Globus pallidus (tissue), 1 donor: ENCODE results near the gene UBE2S.
A peak's percentile ranks its signal among the peaks of the same experiment; 100 is the strongest.
"Not testable (repeated sequence)": the region's sequence is repeated elsewhere in the genome, so short reads cannot be mapped to it uniquely, and the experiment has no call there.

Source experiments
- DNase-seq: peaks from one replicate; pipeline ENCODE4 v3.0.0-alpha.2; 2015; ENCODE audit warnings: low spot score

Gene UBE2S

DNA sequence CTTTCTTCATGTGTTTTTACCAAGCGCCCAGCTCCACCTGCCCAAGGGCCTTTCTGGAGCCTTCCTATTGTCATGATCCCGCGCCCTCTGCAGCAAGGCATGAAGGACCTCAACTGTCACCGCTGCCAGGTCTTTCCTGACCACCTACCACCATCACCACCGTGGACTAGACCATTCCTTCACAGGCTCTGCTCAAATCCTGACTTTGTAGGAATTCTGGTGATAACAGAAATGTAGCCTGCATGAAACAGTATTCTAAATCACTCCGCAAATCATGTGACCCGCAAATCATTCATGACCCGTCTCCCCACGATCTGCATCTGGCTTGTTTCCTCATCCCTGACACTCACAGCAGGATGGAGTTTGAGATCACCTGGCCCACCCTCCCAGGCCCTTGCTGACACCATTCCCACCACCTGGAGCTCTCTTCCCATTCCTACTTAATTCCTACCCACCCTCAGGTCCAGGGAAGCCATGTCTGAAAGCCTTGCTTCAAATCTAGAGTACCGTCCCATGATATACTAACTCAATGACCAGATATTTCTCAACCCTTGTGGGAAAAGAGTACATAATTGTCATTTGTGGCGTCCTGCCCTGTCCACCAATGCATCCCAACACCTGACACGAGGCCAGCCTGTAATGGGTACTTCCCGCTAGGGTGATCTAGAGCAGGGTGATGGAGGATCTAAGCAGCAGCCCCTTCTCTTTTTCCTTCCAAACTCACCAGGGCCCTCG, 1.3 kb downstream of the UBE2S start:
- DNase-seq = no peak

DNA sequence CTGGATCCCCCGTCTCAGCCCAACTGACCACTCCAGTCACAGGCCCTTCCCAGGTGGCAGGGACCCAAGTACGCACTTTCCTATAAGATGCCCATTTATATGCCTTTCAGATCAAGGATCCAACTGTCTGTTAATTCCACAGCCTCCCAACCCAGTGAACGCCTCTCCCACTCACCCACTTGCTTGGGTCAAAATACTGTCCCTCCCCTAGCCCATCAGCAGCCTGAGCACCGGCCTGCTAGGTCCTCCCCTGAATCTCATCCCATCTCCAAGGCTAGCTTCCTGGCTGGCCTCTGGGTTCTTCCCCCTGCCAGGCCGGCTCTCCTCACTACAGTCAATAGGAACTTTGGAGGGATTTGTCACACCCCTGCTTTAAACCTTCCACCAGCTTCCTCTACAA, 1.9 kb downstream of the UBE2S start:
- DNase-seq = no peak

DNA sequence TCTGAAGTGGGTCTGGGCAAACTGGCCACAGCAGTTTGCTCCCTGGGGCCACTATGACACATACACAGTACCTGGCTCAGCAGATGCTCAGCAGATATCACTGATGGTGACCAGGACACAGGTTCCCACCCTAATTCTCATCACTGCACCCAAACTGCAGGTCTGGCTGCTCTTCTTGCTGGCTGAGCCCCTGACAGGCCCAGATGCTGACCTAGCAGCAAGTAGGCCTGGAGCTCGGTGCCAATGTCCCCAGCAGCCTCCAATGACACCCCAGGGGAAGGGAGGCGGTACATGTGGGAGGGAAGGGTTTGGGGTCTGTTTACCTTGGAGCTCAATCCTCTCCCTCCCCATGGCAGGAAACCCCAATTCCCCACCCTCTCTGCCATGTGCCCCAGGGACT, 5.1 kb downstream of the UBE2S start:
- no peak for DNase-seq

- not testable (repeated sequence) for DNase-seq
These were observed 6.2 kb downstream of the UBE2S start for GRCh38 chr19:55401390-55401789.

DNA sequence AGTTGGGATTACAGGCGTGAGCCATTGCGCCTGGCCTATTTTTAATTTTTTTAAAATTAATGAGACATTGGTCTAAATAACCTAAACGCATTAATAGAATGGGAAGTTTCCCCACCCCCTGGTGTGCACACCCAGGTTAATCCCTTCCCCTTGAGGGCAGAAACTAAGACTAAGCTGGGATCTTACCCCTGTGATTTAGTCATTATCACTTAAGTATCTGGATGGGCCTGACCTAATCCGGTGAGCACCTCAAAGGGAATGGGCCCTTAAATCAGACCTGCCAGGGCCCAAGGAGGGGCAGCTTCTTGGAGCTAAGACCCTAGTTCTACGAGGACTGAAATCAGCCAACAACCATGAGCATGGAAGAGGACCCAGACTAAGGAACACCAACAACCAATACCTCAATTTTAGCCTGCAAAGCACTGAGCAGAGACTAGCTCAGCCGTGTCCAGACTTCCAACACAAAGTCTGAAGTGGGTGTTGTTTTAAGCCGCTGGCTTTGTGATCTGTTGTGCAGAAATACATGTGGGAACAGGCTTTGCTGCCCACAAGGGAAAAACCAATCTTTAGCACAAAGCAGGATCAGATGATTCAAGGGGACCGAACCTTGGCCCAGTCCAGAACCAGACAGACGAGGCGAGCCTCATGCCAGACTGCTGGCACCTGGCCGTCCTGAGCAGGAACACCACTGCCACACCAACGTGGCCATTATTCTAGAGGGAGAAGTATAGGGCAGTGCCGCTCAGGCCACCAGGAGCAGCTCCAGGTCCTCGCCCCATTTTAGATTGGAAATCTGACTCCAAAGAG, 7.1 kb downstream of the UBE2S start:
- no peak for DNase-seq

- no peak for DNase-seq
These were observed 9.2 kb downstream of the UBE2S start for GRCh38 chr19:55398200-55398925.

- DNase-seq = no peak
These were observed 14.5 kb downstream of the UBE2S start for GRCh38 chr19:55392820-55393761.

DNA sequence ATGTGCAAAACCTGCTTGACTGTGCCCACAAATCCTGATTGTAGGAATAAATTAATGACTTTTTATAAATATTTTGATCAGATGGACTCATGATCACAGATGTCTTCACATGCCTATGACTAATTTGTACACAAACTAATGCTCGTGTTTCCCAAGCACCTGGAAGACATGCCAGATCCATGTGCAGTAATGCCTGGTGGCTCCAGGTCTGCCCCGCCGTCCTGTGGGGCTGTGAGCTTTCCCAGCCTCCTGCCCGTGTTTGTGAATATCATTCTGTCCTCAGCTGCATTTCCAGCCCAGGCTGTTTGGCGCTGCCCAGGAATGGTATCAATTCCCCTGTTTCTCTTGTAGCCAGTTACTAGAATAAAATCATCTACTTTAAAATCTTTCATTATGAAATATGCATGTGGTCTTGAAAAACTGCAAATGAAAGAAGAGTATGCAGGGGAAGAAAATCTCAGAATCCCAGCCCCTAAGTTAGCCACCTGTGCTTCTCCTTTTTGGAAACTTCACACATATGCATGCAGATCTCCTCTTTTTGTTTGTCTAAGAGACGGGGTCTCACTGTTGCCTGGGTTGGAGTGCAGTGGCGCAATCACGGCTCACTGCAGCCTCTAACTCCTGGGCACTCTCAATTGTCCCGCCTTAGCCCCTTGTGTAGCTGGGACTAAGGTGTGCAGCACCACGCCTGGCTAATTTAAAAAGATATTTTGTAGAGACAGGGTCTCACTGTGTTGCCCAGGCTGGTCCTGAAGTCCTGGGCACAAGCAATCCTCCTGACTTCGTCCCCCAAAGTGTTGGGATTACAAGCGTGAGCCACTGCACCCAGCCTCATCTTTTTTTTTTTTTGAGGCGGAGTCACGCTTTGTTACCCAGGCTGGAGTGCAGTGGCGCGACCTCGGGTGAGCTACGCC, 15.6 kb downstream of the UBE2S start:
- DNase-seq = no peak

DNA sequence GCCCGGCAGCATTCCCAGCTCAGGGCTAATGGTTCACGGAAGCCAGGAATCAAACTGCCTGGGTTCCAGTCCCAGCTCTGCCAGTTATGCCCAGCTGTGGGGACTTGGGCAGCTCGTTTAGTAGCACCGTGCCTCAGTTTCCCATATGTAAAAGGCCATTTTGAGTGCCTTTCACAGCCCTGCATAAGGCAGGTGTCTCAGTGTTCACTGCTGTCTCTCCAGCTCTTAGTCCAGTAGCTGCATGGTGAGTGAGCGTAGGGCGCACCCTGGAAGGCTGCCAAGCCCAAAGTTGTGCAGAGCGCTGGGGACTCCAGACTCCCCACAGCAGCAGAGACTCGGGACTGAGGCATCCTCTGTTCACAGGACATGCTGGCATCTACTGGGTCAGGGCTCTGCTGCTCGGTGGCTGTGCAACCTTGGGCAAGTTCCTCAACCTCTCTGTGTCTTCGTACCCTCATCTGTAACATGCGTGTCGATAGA, 16.4 kb downstream of the UBE2S start:
- DNase-seq = no peak

GRCh38 chr19:55390461-55390880, 17.1 kb downstream of the UBE2S start:
- no peak for DNase-seq

- DNase-seq = no peak
These were observed 17.9 kb downstream of the UBE2S start for GRCh38 chr19:55389386-55390317.

DNA sequence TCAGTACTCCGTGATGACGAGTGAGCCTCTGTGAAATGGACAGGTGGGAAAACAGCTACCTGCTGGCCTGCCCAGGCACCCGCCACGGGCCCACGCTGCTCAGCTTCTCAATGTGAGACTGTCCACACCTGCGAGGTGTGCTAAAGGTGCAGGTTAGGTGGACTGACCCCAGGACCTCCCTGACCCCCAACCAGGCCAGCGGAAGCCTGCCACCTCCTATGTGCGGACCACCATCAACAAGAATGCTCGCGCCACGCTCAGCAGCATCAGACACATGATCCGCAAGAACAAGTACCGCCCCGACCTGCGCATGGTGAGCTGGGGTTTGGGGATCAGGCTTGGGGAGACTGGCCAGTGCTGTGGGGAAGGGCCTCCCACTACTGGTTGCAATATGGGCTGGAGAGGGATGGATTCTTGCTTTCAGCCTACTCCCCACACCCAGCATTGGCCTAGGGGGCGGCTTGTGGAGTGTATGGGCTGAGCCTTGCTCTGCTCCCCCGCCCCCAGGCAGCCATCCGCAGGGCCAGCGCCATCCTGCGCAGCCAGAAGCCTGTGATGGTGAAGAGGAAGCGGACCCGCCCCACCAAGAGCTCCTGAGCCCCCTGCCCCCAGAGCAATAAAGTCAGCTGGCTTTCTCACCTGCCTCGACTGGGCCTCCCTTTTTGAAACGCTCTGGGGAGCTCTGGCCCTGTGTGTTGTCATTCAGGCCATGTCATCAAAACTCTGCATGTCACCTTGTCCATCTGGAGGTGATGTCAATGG, 19.7 kb downstream of the UBE2S start:
- DNase-seq = no peak

DNA sequence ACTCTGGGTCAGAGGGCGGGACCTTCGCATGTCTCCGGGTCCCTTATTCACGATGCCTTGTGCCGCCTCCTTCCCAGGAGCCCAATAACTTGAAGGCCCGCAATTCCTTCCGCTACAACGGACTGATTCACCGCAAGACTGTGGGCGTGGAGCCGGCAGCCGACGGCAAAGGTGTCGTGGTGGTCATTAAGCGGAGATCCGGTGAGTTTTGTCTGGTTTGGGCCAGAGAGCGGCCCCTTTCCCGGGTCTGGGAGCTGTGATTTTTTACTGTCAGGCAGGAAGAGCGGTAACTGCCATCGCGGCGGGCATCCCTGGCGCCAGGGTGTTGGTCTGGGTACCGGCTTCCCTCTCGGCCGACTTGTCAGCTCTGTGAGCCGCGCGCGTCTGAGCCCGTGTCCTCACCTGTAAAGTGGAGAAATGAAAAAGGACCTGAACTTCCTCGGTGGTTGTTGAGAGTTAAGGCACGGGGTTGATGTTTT, 21.1 kb downstream of the UBE2S start:
- DNase-seq = no peak

DNA sequence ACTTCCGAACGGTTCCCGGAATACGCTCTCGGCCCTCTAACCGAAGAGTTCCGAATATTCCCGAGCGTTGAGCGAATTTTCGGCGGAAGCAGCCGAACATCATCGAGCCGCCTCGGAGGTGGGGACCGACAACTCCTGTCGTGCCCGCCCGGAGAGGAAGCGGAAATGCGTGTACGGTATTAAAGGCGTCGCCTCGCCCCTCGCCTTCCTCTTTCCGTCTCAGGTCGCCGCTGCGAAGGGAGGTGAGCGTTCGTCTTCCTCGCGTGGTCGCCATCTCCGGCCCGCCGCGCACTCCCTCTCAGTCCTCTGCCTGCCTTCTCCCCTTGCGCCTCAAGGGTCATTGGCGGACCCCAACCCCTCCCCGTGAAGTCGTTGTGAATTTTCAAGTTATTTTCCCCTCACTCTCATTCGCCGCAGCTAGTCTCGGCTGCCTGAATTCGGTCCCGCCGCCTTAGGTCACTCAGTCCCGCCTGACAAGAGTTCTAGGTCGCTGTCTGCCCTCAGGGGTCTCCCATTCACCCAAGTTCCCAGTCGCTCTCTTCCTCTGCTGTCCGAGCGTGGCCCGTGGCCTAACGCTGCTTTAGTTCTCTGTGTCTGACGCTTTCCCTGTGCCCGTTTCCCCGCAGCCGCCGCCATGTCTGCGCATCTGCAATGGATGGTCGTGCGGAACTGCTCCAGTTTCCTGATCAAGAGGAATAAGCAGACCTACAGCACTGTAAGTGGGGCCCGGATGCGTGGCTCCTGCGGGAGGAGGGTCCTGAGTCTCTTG, 21.7 kb downstream of the UBE2S start, which contains the start of gene RPL28:
Gene RPL28 (plus strand): TSS at position 209 of the 769 bp plus-strand sequence. CDS start 426 bp downstream, at position 635.
- DNase-seq = peak; percentile 98

- peak; percentile 90 for DNase-seq
These were observed 22.5 kb downstream of the UBE2S start for GRCh38 chr19:55384920-55385723.

DNA sequence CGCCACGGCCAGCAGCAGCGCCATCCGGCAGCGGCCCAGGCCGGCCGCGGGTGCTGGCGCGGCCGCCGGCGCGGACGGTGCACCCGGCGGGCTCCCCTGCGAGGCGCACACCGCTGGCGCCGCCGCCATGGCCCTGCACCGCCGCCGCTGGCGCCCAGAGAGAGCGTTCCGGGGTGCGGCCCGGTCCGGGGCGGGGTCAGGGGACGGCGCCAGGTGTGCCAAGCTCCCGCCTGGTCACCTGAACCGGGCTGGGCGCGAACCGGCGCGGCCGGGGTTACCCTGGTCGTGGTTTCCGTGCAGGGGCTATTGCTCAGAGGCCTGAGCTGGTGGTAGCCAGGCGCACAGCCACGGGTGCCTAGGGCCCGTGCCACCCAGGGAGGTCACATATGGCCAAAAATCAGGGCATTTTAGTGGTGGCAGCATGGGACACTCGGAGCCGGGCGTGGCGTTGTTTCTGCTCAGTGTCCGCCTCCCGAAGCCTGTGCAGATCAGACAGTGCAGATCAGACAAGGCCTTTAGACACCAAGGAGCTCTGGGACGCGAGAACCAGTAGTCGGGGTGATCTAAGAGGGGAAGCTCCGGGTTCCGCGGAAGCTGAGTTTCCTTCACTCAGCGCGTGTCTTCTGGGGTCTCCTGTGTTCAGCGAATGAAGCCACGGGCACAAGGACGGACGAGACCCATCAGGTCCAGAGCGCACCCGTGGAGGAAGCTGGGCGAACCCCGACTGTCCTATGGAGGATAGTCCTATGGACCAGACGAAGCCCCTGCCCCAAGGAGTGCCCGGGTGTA, 23.3 kb downstream of the UBE2S start, which contains the start of gene TMEM238:
Gene TMEM238 (minus strand): TSS at position 162 of the 789 bp plus-strand sequence. CDS start 33 bp downstream, at position 129.
- DNase-seq = peak; percentile 29
